DND-41 (cell line): ENCODE data around the gene PAM.
A peak's percentile ranks its signal among the peaks of the same experiment; 100 is the strongest.

ENCODE experiments used
- ATAC-seq: fragments of 200-7000 bp; cut with Tn5 transposase; 3 replicates; pipeline ENCODE4 v1.9.1; 2021; ENCODE audit warnings: low read depth; ENCODE audit not compliant: insufficient read depth
- DNase-seq: peaks from one replicate; pipeline ENCODE4 v3.0.0-alpha.2; 2020
- H2AFZ ChIP-seq: 2 replicates; pipeline ENCODE4 v1.6.0; 2012; ENCODE audit warnings: low read depth, low read length
- H3K27ac ChIP-seq: 2 replicates; pipeline ENCODE4 v1.5.1; 2012; ENCODE audit warnings: low read length, inconsistent platforms
- H3K27me3 ChIP-seq: fragments of 200-600 bp; sonication (generic); 2 replicates; pipeline ENCODE4 v1.6.0; 2012; ENCODE audit warnings: low read length, mild to moderate bottlenecking, inconsistent platforms; ENCODE audit not compliant: insufficient read depth, poor library complexity
- H3K36me3 ChIP-seq: 2 replicates; pipeline ENCODE4 v1.5.1; 2012; ENCODE audit warnings: low read length, inconsistent platforms; ENCODE audit not compliant: insufficient read depth
- H3K4me1 ChIP-seq: 2 replicates; pipeline ENCODE4 v1.5.1; 2012; ENCODE audit warnings: mild to moderate bottlenecking, low read length; ENCODE audit not compliant: insufficient read depth
- H3K4me2 ChIP-seq: 2 replicates; pipeline ENCODE4 v1.6.0; 2012; ENCODE audit warnings: mild to moderate bottlenecking, moderate library complexity, low read length, inconsistent platforms; ENCODE audit not compliant: insufficient read depth
- H3K4me3 ChIP-seq, 2 experiments: fragments of 200-600 bp in 1 of 2; shearing (Covaris generic) in 1 of 2; 2 replicates each; pipeline ENCODE4 v1.5.1; 2012 to 2016; ENCODE audit warnings: inconsistent platforms in 2 of 2, low read length in 2 of 2, mild to moderate bottlenecking in 2 of 2, low read depth in 1 of 2, moderate library complexity in 1 of 2
- H3K79me2 ChIP-seq: 2 replicates; pipeline ENCODE4 v1.6.0; 2012; ENCODE audit warnings: low read length, inconsistent platforms; ENCODE audit not compliant: insufficient read depth
- H3K9ac ChIP-seq: 2 replicates; pipeline ENCODE4 v1.6.0; 2012; ENCODE audit warnings: low read depth, mild to moderate bottlenecking, inconsistent platforms, low read length, moderate library complexity
- H3K9me3 ChIP-seq: 2 replicates; pipeline ENCODE4 v1.5.1; 2012; ENCODE audit warnings: low read length, moderate library complexity, mild to moderate bottlenecking, inconsistent platforms; ENCODE audit not compliant: insufficient read depth, severe bottlenecking
- H4K20me1 ChIP-seq: 2 replicates; pipeline ENCODE4 v1.6.0; 2012; ENCODE audit warnings: low read length; ENCODE audit not compliant: insufficient read depth
- CTCF ChIP-seq: IDR thresholded peaks from 2 replicates; pipeline ENCODE4 v1.5.1; 2012; ENCODE audit warnings: borderline replicate concordance, low read length, moderate library complexity, mild to moderate bottlenecking; ENCODE audit not compliant: poor library complexity, severe bottlenecking; ENCODE audit errors: extremely low read depth
- EZH2 ChIP-seq: IDR thresholded peaks from 3 replicates; pipeline ENCODE4 v1.6.1; 2012; ENCODE audit warnings: borderline replicate concordance, low read depth, mild to moderate bottlenecking, moderate library complexity, low read length, inconsistent platforms; ENCODE audit not compliant: severe bottlenecking

Gene PAM

GRCh38 chr5:102797322-102797884 lies 42.3 kb downstream of the PAM start:
- H3K9ac ChIP-seq: no peak overlapping the region
- ATAC-seq: no peak
- H4K20me1 ChIP-seq: no peaks in the 10 kb centered on the region
- no peak overlapping the region for H3K4me2 ChIP-seq
- no peak overlapping the region for H3K27ac ChIP-seq
- H3K79me2 ChIP-seq: peaks cover 3% of the 10 kb centered on the region; the same call in 1 of the 2 replicates
- H3K9me3 ChIP-seq: no peaks in the 10 kb centered on the region
- TF ChIP-seq CTCF: no peak
- TF ChIP-seq EZH2: no peak
- H2AFZ ChIP-seq: no peak overlapping the region
- no peaks in the 10 kb centered on the region for H3K36me3 ChIP-seq
- H3K4me3 ChIP-seq: no peak overlapping the region
- no peak for DNase-seq
- H3K4me1 ChIP-seq: peaks cover 69% of the 10 kb centered on the region
- no peaks in the 10 kb centered on the region for H3K27me3 ChIP-seq

GRCh38 chr5:102798104-102798785 lies 43.1 kb downstream of the PAM start:
- Histone ChIP-seq H3K4me3 (no peak overlapping the region), H3K9ac (no peak overlapping the region), H4K20me1 (no peaks in the 10 kb centered on the region), H3K4me2 (no peak overlapping the region), H3K36me3 (no peaks in the 10 kb centered on the region), H2AFZ (no peak overlapping the region), H3K27ac (0 out of 2 replicates have a peak overlapping the region, but pooled peaks have one; percentile 32), H3K27me3 (no peaks in the 10 kb centered on the region), H3K9me3 (no peaks in the 10 kb centered on the region), H3K79me2 (peaks cover 3% of the 10 kb centered on the region; the same call in 1 of the 2 replicates), H3K4me1 (peaks cover 76% of the 10 kb centered on the region)
- TF ChIP-seq CTCF (no peak), EZH2 (no peak)
- DNase-seq (no peak), ATAC-seq (no peak)

GRCh38 chr5:102799017-102799416 lies 43.9 kb downstream of the PAM start:
- Histone ChIP-seq H4K20me1 (no peaks in the 10 kb centered on the region), H3K9me3 (no peaks in the 10 kb centered on the region), H3K36me3 (no peaks in the 10 kb centered on the region), H3K4me1 (peaks cover 76% of the 10 kb centered on the region), H3K4me3 (no peak overlapping the region), H3K9ac (no peak overlapping the region), H3K27ac (peak overlapping the region; percentile 28; the same call in 1 of the 2 replicates), H3K79me2 (peaks cover 3% of the 10 kb centered on the region; the same call in 1 of the 2 replicates), H3K4me2 (no peak overlapping the region), H3K27me3 (no peaks in the 10 kb centered on the region), H2AFZ (no peak overlapping the region)
- ATAC-seq (no peak), DNase-seq (no peak)
- no peak for TF ChIP-seq CTCF
- TF ChIP-seq EZH2: no peak
